22Rv1 (cell line): ENCODE measurements around the gene CARD14.

ENCODE experiments used
- CTCF ChIP-seq: fragments of 450-650 bp; IDR thresholded peaks from 2 replicates; pipeline ENCODE4 v1.5.1; 2017; ENCODE audit warnings: mild to moderate bottlenecking
- ZFX ChIP-seq: fragments of 450-650 bp; IDR thresholded peaks from 2 replicates; pipeline ENCODE4 v1.6.1; 2017; ENCODE audit warnings: antibody characterized with exemption, borderline replicate concordance

- TF ChIP-seq CTCF, result no peak
- TF ChIP-seq ZFX, result no peak
Measured at GRCh38 chr17:80217703-80218362, 48.0 kb downstream of the CARD14 start.
